Measurements from ENCODE around the gene USP31.

USP31 gene

DNA sequence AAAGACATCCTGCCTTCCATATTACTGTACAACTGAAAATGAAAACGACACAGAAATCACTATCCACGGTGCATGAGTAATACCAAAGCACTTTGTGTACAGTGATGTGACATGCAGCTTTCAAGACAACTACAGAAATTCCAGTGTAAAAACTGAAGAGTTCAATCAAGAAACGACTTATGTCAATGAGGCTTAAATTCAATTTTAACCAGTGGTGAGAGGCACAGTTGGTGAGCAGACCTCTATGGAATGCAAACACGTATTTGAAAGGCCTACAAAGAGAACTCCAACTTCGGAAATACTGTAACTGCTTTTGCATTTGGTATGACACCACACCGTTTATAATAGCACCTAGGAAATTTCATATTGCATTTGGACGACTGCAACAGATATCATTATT lies 87.6 kb downstream of the USP31 start:
- DNase-seq (ENCODE audit: low read depth in 2 of 2): no peak

DNA sequence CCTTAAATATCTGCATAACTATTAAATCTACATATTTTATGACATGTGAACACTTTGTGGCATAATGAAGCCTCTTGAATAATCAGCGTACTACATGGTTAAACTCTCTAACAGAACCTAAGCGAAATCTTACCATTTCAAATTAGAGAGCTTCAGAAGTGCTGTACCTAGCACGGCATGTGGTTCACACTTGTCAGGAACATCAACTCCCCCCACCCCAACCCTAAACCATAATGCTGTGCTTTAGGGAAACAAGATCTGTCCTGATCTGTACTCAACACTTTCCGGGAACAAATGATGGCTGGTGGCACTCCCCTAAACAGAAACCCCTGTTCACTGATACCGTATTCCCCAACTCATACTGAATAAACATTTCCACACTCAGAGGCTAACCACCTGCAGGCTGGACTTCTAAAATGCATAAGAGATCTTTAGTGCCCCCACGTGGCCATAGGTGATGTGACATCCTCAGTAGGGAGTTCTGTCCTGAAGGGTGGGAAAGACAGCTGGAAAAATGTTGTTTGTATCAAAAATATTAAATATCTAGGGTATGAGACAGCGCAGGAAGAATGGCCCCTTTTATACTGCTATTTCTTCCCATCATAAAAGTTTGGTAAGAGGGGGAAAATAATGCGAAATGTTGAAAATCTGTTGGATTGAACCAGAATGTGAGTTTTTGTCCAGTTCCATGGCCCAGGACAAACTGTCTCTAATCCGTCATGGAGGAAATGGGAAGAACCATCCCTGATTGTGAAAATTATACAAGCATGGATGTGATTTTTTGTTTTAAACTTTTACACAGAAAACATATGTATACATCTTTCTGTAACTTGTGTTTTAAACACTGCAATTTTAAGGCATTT lies 88.6 kb downstream of the USP31 start:
- peak; percentile 29 to 40 for DNase-seq (ENCODE audit: low read depth in 2 of 2)

DNA sequence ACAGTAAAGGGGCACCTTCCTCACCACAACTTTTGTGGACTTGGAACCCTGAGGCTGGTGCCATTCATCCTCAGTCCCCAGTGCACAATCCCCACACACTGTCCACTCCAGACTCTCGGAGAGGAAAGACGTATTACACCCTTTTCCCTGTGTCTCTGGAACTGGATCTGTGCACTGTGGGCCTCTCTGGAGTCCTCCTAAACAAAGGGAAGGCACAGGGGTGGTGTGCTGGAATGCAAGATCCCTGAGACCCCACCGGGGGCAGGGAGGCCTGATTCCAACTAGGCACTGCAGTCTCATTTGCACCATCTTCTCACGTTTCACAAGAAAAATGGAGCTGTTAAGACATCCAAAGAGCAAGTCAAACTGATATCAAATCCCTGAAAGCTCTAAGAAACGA lies 89.8 kb downstream of the USP31 start:
- no peak for DNase-seq (ENCODE audit: low read depth in 2 of 2)

DNA sequence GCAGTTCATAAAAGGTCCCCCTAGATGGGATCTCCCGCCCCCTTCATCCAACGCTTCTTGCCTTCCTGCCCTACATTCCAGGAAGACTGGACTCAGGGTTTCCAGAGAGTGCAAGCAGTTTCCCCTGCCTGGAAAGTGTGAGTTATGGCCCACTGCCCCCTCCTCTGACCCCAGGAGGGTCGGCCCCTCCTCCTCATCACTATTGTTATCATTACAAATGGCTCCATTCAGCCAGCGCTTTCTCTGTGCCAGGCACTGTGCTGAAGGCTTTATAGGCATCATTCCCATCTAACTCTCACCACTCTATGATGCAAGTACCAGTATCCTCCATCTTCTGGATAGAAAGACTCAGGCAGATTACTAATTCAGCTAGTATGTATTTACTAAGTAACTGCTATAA lies 90.7 kb downstream of the USP31 start:
- no peak for DNase-seq (ENCODE audit: low read depth in 2 of 2)

DNA sequence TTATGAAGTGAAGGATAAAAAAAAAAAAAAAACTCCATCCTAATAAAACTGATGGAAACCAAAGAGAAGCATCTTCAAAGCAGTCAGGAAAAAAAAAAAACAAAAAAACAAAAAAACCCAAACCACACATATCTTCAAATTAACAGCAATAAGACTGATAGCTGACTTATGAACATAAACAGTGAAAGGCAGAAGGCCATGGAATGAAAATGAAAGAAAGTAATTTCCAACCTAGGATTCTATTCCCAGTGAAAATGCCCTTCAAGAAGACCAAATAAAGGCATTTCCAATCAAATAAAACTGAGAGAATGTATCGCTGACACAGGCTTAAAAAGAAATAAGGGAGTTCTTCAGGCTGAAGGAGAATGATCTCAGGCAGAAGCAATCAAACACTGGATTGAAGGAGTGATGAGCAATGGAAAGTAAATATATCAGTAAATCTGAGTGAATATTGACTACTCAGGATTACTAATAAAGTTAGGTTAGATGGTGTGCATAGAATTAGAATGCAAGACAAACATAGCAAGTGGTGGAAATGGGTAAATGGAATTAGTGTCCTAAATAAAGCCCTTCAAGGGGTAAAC lies 92.1 kb downstream of the USP31 start:
- DNase-seq (ENCODE audit: low read depth in 2 of 2): no peak

DNA sequence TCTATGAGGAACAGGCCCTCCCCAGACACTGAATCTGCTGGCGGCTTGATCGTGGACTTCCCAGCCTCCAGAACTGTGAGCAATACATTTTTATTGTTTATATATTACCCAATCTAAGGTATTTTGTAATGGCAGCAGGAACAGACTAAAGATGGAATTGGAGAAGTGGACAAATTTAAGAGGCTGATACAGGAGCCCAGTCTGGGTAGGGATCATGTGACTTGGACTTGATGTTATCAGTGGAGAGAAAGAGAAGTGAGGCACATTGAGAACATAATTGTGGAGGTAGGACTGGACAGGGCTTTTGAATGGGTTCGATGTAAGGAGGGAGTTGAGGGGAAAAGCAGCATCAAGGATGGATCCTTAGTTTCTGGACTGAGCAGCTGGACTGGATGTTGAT lies 93.8 kb downstream of the USP31 start:
- no peak for DNase-seq (ENCODE audit: low read depth in 2 of 2)

DNA sequence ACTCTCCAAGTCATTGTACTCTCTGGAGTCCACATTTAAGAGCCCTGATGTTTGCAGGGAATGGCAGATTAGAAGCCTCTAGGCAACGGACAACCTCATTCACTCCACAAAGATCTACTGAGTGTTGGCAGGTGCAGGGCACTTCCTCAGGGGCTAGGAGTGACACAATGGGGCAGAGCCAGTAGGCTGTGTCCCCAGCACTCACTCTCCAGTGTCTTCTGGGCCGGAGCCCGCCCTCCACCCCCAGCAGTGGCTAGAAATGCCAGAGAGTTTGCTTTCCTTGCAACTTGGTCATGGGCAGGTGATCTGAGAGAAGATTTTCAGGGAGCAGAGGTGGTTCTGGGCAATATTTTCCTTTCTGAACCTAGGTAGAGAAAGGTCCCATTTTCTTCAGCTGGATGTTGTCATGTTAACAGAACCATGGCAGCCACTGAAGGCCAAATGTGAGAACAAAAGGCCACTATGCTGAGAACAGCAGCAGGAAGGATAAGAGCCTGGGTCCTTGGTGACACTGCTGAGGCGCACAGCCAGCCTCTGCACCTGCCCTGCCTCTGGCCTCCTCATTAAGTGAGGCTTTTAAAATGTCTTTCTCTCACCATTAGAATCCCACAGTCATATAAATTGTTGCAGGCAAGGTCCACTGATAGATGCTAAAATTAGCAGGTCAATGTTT lies 96.2 kb downstream of the USP31 start:
- DNase-seq (ENCODE audit: low read depth in 2 of 2): no peak

DNA sequence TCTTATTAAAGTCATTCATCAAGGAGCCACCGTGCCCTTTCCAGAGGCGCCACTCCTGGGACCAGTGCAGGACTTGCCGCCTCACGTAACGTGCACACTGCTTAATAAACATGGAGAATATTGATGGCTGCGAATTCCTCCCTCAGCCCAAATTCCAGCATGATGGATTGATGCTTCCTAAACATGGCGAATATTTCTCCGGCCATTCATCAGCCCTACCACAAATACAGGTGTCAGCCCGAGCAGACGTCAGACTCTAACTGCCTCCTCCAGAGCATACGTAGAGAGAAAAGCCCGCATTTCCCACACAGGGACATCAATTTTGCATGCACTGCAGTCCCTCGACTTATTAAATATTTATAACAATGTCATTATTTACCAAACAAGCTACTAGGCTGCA lies 97.0 kb downstream of the USP31 start:
- no peak for DNase-seq (ENCODE audit: low read depth in 2 of 2)

DNA sequence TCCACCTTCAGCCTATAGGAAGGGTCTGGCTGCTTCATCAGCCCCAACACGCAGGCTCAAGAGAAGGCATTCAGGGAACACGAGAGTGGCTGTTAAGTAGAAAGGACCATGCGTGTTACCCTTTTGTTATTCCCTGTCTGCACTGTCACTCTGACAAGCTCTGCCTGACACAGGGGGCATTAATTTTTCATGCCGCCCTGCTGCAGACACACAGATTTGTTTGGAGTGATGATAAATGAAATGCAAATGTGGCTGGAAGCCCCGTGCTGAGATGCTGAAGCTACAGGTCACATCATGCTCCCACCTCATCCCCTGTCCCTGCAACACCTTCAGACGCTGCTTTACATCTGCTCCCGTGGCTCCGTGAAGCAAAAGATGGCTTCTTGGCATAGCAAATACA lies 97.7 kb downstream of the USP31 start:
- DNase-seq (ENCODE audit: low read depth in 2 of 2): no peak

DNA sequence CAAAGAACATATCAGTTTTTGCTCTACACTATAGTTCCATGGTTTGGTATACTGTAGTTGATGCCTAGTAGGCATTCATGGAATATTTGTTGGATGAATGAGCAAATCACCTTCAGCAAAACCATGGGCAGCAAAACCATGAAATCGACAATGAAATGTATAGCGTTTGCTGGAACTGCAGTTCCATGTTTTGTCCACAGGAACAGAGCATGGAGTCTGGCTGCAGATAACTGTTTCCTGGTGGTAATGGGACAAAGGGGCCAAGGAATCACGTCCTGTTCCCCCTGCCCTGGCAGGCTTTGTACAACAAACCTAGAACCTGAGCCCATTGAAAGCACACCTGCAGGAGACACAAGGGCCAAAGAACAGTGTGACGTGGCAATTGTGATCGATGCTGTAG lies 101.1 kb downstream of the USP31 start:
- no peak for DNase-seq (ENCODE audit: low read depth in 2 of 2)

DNA sequence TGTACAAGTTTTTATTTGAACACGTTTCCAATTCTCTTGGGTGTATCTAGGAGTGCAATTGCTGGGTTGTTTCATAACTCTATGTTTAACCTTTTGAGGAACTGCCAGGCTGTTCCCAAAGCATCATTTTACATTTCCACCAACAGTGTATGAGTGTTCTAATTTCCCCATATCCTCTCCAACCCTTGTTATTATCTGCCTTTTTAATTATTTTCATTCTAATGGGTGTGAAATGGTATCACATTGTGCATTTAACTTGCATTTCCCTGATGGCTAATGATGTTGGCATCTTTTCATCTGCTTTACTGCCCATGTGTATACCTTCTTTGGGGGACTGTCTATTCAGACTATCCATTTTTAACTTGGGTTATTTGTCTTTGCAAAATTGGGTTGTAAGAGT lies 104.2 kb downstream of the USP31 start:
- no peak for DNase-seq (ENCODE audit: low read depth in 2 of 2)

DNA sequence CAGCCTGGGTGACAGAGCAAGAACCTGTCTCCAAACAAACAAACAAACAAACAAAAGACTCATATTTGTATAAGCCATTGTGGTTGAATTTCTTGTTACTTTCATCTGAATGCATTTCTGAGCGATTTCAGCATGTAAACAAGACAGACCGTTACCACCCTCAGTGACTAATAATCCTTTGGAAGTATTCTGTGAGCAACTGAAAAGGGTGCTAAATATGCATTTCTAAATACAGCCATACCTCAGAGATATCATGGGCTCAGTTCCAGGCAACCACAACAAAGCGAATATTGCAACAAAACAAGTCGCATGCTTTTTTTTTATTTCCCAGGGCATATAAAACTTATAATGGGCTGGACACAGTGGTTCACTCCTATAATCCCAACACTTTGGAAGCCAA lies 109.0 kb downstream of the USP31 start:
- no peak for DNase-seq (ENCODE audit: low read depth in 2 of 2)

DNA sequence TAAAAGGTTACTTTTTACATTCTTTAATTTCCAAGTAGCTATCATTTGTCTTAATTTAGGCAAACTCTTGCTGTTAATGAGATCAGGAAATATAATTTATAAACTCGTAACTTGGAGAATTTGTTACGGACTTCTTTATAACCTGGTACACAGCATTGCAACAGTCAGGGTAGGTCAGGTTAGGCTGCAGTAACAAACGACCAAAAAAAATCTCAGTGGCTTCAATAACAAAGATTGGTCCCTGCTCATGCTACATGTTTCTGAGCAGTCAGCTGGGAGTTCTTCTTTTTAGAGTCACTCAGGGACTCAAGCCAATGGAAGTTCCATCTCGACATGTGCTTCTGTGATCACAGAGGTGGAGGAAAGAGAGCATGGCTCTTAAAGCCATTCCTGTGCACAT lies 110.1 kb downstream of the USP31 start:
- DNase-seq (ENCODE audit: low read depth in 2 of 2): no peak

DNA sequence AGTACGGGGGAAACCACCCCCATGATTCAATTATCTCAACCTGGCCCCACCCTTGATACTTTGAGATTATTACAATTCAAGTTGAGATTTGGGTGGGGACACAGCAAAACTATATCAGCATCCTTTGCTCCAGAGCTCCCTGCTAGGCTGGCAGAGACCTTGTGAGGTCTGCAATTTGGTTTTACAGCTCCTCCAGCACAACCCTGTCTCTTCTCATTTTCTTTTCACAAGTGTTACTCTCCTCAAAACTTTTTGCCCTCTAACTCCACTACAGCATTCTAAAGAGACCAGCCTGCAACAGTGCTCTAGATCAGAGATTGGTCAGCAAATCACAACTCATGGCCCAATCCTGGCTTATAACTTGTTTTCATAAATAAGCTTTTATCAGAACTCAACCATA lies 114.0 kb downstream of the USP31 start:
- no peak for DNase-seq (ENCODE audit: low read depth in 2 of 2)

DNA sequence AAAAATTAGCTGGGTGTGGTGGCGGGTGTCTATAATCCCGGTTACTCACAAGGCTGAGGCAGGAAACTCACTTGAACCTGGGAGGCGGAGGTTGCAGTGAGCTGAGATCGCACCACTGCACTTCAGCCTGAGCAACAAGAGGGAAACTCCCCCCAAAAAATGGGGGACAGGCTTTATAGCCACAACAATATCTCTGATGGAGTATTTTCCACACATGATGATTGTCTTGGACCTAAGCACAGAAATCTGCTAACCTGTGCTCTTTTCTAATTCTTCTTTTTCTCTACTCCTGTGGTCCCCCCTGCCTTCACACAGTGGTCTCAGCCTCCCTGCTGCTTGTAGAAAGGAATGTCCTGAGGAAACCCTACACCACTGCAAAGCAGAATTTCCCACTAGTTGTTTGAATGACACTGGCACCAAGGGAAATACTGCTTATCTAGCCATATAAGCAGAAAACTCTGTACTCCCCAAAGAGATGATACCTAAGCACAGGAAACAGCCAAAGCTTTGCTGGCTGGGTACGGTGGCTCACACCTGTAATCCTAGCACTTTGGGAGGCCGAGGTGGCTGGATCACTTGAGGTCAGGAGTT lies 117.6 kb downstream of the USP31 start:
- no peak for DNase-seq (ENCODE audit: low read depth in 2 of 2)

DNA sequence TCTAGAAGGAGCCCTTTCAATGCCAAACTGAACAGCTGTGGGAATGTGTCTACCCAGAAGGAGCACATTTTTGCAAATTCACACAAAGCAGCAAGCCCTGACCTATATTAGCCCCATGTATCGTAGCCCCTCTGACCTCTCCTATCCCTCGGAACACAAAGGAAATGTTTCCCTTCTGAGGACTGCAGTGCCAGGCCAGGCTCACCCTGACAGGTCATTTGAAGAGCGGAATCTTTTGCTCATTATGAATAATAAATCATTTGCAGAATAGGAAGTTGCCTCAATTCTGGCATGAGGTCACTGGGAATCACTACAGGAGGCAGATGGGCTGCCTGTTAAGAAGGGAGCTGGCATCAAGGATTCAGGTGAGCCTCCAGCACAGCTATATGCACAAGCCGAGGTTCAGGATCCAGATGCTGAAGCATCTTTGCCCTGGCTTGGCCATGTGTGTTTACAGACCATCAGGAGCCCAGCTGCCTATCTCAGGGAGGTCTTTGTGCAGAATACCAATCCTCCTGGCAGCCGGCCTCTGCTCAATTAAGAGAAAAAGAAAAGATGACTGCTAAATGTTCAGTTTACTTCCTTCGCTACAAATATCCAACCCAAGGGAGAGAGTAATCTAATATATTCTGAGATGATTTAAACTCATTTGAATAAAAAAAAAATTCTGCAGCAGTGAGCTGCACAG lies 119.4 kb downstream of the USP31 start:
- no peak for DNase-seq (ENCODE audit: low read depth in 2 of 2)

DNA sequence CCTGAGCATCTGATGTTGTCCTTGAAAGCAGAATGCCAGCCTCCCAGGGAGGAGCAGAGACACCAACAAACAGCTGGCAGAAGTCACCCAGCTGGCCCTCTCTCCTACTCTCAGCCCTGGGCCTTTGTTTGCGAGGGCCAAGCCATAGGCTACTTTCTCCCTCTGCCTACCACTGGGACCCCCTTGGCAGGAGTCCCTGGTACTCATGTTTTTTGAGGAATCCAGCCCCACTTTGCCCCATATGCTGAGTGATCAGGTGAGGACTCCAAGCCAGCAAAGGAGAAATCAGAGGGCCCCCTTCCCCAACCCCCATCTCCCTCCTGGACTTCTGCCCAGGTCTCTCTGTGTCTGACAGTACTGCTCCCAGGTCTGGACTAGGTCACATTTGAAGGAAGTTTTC lies 121.9 kb downstream of the USP31 start:
- DNase-seq (ENCODE audit: low read depth in 2 of 2): no peak

DNA sequence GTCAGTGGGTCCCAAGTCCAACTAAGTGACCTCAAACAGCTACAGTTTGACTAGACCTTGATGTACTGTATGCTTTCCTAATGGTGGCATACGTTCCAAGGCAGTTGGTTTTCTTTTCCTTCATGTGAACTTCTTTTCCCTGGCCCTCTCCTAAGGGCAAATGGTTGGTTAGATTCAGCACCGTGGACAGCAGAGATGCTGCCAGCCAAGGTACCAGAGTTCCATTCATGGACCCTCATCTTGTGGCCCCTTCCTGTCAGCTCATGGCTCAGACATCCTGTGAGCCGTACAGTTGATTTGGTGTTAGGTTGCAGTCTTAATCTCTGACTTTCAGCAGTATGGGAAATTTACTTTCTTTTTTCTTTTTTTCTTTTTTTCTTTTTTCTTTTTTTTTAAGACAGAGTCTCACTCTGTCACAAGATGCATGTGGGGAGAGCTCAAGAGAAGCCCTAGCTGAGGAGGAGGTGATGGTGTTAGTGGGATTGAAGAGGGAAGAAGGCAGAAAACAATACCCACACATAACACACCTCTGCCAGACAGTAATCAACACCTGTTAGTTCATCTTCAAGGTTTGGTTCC lies 122.4 kb downstream of the USP31 start:
- DNase-seq (ENCODE audit: low read depth in 2 of 2): no peak

DNA sequence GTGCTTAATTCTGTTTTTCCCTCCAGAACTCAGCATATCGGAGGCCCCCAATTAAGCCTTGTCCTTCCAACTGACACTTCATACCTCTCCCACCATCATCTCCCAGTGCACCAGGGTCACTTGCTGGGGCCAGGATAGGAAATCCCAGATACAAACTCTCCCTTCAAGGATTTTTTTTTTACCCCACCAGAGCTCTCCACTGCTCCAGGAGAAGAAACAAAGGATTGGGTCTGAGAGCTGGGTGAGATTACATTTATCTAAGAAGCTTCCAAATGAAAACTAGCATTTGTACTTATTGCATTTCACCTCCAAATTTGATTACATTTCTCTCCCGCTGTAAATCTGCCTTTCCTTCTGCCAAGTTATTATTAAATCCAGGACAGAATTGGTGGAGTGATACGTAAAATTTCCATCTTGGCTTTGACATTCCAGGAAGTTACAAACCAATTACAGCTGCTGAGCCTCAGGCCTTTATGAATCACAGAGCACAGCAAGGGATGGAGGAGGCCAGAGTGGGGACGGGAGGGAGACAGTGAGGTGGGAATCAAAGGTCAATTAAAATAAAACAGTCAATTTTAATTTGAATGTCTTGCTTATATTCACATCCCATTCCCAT lies 123.5 kb downstream of the USP31 start:
- no peak for DNase-seq (ENCODE audit: low read depth in 2 of 2)

DNA sequence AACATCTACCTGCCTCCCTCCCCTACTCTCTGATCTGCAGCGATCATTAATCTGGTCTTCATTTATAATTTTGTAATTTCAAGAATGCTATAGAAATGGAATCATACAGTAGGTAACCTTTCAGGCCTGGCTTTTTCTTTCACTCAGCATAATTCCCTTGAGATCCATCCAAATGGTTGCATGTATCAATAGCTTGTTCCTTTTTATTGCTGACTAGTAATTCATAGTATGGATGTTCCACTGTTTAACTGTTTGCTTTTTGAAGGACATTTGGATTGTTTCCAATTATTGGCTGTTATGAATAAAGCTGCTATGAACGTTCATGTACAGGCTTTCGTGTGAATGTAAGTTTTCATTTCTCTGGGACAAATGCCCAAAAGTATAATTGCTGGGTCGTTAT lies 125.2 kb downstream of the USP31 start:
- DNase-seq (ENCODE audit: low read depth in 2 of 2): no peak

DNA sequence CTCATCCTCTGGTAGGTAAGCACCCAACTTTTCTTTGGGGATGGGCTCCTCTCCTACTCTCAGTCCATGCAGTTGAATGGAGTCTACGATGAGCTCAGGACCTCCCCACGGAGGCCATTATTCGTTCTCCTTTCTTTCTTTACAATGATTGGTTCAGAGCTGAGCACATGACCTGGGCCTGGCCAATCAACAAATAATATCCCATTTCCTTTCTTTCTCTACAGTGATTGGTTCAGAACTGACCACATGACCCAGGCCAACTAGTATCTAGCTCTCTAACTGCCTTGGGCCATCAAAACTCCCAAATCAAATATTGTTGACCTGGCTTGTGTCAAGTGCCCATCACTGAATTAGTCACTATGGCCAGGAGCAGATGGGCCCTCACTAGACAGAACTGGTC lies 129.2 kb downstream of the USP31 start:
- DNase-seq (ENCODE audit: low read depth in 2 of 2): no peak
